GM19351 (cell line): ENCODE data around the gene SLC35E1.
A peak's percentile ranks its signal among the peaks of the same experiment; 100 is the strongest.

ENCODE experiments used
- ATAC-seq: cut with Tn5 transposase; IDR thresholded peaks from one replicate; pipeline ENCODE4 v1.9.1; 2021; ENCODE audit warnings: mild to moderate bottlenecking, moderate library complexity; ENCODE audit not compliant: unreplicated experiment

Gene SLC35E1

DNA sequence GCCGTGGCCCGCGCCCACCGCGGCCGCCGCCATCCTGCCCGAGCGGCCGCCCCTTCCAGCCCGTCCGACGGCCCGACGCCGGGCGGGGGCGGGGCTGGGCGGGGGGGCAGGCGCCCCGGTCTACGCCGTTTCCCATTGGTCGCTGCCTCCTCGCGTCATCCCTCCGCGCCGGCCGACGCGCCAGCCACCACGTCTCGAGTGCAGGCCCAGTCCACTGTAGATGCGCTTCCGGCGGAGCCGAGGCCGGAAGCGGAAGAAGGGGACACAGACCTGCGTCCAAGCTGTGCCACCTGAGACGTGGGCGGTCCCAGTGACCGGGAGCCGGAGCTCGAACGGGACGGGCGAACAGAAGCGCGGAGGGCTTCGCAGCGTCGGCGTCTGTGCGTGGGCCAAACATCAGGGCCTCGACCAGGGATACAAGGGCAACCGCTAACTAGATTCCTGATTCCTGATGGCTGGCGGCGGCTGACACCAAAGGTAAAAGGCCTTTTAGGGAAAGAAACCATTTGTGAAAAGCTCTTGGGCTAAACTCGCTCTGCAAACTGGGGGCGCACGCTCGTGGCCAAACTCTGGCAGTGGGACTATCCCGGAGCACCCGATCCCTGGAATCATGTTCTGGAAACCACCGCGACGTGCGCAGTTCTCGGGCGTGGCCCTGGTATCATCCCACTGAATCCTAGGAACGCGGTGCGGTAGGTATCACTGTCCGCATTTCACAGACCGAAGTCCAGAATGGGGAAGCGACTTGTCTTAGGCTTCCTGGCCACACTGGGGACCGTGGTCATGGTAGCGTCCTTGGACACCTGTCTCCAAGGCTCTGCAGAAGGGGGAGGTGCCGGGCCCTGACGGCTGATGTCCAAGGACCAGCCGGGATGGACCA is at the start of gene SLC35E1:
TSS of gene SLC35E1 (minus strand) at position 84 of the 880 bp plus-strand sequence. CDS start at position 33, 51 bp downstream.
- peak; percentile 91 for ATAC-seq

DNA sequence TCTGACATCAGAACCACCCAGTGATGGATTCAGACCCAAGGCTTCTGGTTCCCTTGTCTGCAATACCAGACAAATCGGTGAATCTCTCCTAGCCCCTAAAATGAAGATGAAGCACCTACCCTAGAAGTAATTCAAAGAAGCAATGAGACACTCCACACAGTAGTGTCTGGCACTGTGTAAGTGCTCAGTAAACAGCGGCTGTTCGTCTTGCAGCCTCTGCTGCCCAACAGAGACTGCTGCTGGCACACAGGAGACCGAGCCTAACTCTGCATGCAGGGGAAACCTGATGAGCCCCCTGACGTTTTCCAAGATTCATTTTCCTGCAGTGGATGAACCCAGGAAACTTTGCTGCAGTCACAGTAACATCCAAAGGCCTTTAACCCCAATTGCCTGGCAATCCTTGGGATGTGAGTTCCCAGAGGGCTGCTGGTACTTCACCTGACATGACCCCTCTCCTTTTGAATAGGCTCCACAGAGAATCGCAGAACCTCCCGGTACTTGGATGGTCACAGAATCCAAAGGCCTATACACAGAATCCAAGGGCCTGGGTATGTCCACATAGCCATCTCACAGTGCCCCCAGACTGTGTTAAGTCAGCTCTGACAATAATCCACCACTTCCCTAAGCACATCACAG is 49.1 kb upstream of the SLC35E1 start:
- no peak for ATAC-seq

DNA sequence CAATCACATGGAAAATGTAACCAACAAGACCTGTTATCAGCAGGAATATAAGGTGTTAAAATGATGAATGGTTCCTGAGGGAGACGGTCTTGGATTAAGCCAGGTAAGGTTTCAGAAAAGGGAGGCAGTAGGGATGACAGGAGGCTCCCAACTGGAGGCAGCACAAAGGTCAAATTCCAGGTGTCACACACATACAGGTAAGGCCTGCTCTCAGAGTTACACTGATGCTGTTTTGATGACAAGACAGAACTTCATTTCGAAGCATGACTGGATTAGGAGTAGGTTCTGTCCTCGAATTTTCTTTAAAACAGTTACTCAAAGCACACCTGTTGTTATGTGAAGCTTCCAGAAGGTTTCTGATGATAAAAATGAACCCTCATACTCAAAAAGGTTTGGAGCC is 48.4 kb upstream of the SLC35E1 start:
- no peak for ATAC-seq

DNA sequence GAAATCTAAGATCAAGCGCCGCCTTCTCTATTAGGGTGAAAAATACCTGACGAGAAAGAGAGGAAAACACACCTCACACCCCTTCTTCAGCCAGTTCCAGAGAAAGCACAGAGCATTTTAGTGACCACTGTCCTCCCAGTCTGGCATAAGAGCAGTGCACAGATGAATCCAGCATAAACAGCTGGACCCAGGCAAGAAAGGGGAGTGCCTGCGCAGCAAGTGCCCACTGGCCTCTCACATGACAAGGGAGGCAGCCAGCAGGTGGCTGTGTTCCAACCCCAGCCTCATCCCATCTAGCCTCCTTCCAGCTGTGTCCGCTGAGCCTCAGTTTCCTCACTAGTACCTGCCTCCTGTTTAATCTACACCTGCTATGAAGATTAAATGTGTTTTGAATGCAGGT is 47.8 kb upstream of the SLC35E1 start:
- ATAC-seq = no peak

DNA sequence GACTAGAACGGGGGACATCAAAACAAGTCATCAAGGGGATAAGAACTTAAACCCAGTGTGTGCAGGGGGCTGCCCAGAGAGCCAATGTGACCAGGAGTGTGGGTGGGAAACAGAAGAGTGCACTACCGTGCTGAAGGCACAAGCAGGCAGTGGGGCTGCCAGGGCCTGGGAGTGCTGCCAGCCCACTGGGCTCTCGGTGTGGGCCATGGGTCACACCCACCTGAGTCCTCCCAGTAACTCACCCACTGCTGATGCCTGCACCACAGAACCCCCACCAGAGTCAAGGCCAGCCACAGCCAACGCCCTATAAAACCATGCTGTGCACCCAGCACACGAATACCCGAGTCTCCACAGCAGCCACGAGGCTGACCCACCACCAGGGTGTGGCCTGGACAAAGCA is 47.2 kb upstream of the SLC35E1 start:
- ATAC-seq = no peak

DNA sequence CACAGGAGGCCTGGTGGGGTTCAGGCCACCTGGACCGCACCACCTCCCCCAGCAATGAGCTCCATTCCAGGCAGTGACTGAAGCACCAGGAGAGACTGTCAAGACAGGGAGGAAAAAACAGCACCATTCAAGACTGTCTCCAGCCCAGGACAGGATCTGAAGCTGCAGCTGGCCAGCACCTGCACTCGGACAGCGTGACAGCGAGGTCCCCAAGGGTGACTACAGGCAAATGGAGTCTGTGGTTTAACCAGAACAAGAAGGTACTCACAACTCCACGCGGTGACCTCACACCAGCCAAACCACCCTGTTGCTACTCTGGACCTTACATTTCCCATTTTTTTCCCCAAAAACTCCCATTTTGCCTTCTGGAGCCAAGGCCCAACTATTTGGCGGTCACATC is 46.0 kb upstream of the SLC35E1 start:
- no peak for ATAC-seq

DNA sequence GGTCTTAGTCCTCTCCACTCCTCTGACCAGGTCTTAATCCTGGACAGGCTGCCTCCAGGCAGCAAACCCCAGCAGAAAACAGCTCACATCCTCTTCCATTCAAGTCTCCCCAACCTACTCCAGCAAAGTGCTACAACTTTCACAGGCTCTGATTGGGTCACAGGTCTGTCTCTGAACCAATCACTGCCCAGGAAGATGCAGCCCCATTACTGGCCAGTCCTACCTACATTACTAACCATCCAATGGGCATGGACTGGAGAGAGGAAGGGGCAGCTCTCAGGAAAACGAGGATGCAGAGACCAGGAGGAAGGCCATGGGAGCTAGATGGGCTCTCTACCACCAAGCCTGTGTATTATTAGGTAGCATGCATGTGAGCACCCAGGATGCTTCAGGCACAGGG is 43.6 kb upstream of the SLC35E1 start:
- no peak for ATAC-seq

DNA sequence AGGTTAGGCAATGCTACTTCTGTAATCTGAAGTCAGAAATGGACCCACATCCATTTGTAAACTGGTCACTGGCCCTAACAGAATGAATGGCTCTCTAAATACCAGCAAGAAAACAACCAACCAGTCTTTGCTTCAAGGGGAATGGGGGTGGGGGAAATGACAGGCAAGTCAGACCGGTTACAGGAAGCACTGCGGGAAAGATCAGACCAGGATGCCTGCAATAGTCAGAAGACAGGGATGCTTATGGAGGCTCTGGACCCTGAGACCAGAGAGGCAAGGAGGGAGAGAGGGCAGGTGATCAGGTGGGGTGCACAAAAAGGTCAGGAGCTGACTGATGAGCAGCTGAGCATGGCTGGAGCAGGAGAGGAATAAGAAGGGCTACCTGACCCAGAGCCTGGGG is 42.7 kb upstream of the SLC35E1 start:
- ATAC-seq = no peak

DNA sequence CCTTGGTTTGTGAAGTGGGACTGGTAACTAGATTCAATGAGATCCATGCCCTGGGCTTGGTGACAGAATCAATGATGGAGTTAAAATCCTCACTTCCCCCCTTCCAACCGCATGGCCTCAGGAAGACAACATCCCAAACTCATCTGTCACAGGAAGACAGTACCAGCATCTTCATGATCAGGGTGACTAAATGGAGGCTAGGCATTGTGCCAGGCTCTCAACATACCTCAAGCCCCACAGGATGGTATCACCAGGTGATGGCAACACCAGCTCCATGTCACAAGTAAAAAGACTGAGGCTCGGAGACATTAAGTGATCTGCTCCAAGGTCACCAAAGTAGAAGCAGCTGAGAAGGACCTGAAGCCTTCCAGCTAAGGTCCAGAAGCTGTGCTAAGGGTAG is 41.6 kb upstream of the SLC35E1 start:
- no peak for ATAC-seq

DNA sequence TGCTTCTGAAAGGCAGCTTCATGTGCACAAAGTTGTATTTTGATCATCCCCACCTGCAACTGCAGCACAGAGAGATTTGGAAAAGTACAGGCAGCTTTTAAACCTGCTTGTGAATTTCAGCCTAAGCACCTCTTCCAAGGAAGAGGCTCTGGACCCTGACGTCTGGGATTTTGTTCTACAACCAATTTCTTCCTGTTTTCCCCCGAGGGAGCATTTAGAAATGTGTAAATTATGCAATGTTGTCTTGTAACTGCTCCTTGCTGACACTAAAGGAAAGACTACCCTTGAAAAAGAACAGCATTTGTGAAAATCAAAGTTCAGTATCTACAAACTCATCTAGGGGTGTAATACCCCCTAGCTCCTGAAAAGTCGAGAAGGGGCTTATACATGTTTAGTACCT is 40.4 kb upstream of the SLC35E1 start:
- ATAC-seq = no peak

DNA sequence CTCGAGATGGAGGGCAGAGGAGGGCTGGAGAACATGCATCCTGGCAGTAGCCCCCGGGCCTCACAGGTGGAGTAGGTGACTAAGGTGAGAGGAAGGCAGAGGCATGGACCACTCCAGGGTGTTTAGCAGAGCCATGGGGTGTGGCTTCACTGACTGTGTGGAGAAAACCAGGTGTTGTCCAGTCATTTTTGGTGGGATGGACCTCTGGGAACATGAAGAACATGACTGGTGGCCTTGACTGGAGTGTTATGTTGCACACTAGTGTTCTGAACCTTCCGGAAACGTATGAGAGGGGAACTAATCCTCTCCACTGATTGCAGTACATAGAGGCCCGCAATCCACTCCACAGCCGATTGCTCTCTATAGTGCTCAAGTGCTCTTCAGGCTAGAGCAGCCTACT is 38.9 kb upstream of the SLC35E1 start:
- ATAC-seq = no peak

DNA sequence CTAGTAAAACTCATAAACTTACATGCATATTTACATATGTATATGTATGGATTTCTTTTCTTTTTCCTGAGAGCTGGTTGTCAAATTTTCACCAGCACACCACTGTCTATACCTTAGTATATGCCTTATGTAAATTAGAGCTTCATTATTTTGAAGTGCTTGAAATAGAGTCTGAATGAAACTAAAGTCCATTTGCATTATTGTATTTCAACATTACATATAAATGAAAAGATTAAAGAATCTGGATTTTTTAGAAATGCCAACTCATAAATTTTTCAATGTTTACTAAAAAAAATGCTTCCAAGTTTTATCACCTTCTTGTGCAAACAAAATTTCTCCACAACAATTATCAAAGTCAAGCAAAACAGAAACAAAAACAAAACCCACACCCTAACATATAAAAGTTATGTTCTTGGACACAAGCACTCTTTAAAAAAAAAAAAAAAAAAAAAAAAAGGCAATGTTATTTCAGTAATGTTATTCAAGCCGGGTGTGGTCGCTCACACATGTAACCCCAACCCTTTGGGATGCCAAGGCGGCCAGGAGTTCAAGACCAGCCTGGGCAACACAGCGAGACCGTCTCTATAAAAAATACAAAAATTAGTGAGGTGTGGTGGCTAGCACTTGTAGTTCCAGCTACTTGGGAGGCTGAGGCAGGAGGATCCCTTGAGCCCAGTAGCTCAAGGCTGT is 37.4 kb upstream of the SLC35E1 start:
- no peak for ATAC-seq

DNA sequence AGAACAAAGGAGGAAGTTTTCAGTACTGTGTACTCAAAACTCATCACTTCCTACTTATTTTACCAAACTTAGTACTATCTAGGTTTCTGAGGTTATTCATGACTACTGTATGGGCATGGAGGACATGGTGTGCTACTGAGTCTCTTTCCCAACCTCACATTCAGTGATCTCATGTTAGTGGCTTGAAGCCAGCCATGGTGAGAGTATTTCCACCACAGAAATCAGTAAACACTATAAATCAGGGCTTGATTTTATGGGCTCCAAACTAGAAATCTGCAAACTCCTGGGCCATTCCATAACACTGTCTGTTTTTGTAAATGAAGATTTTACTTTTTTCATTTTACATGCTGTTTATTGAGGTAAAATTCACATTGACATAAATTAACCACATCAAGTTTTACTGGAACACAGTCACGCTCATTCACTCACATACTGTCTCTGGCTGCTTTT is 36.1 kb upstream of the SLC35E1 start:
- no peak for ATAC-seq

DNA sequence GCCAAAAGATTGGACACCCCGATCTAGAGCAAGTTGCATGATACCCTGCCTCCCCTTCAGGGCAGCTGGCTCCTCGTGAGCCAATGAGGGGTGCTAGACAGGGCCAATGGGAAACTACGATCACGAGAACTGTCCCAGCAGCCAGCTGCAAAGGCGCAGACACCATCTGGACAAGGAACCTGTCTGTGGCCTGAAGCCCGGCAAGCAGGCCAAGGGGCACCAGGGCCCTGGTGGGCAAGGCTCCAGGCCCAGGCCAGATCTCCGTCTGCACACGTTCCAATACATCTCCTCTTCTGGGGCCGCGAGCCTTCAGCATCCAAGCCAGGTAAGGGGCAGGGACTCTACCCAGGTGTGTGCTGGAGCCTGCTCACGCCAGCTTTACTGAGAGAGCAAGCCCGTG is 35.6 kb upstream of the SLC35E1 start:
- ATAC-seq = no peak

DNA sequence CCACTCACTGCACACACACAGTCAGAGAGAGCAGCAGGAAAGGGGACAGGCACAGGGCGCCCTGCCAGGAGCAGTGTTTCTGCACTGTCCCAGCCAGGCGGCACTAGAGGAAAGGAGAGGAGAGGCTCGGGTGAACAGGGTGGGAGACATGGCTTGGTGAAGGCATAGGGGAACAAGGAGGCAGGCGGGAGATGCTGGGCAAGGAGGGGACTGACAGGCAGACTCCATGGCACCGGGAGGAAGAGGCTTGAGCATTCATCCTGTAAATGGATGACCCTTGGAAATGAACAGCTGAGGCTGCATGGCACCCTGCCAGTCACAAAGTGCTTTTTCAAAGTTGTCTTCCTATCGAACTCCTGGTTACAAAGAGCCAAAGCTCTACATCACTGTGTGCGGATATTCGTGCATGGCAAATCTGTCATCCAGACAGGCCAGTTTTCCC is 33.4 kb upstream of the SLC35E1 start:
- no peak for ATAC-seq

DNA sequence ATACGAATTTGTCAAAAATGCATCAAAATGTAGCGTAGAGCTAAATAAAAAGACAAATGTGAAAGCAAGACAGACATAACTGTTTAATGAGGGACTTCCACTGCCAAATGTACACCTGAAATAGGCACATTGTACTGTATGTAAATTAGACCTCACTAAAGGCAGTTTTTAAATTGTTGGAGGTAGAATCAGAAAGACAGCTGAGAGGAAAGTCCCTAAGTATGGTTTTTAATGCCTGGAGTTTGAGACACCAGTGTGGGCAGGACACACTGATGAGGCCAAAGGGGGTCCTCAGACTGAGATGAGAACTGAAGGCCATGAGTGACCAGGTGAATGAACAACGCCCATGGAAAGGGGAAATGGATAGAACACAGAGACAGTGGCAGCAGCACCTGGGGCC is 32.9 kb upstream of the SLC35E1 start:
- ATAC-seq = no peak

DNA sequence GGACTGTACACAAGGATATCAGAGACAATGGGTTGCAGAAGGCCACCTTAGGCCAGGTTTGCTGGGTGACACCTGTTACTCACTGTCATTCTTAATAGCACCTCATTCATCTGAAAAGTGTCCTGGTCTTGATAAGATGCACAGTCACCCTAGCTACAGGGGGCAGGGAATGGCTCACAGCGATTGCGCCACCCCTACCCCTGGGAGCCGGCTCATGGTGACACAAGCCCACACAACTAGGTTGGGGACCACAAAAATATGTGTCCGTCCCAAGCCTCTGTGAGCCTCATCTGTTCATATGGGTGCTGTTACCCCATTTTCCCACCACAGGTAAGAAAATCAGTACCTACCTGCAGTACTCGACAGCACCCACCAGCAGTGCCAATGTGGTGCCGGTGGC is 32.4 kb upstream of the SLC35E1 start:
- ATAC-seq = no peak

DNA sequence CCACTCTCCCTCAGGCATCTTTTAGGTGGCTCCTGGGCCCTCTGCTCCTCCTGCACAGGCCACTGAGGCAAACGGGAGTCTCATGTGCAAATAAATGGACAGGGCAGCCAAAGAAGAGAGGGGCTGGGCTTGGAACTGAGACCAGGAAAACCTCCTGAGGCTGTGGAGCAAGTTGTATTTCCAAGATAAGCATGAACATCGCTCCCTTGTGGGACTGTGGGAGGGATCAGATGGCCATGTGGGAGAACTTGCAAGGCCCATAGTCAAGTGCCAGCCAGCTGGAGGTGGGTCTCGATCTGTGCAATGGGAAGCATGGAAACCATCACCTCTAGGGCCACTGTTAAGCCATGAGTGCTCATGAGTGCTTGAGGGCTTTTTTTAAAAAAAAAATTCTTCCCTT is 30.9 kb upstream of the SLC35E1 start:
- no peak for ATAC-seq

DNA sequence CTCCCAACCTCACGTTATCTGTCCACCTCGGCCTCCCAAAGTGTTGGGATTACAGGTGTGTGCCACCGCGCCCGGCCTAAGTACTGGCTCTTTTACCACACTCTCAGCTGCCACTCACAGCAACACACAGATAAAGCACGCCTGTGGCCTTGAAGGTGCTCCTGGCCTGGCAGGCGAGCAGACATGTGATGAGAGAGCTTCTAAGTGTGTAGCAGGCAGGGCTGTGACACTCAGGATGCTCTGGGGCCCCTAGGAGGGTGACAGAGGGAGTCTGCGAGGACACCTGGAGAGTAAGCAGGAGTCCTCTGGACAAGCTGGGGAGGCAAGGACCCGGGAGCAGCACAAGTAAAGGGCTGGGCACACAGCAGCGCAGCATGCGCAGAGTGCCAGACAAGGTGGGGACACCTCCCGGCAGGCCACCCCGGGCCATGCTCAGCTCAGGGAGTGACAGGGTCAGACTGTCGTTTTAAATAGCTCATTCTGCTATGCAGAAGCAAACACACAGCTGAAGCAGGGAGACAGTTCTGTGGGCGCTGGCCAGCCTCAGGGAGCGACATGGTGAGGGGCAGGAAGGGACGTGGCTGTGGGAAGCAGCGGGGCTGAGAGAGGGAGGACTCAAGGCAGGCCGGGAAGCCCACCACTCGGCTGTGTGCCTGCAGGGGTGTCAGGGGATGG is 29.3 kb upstream of the SLC35E1 start:
- ATAC-seq = no peak

DNA sequence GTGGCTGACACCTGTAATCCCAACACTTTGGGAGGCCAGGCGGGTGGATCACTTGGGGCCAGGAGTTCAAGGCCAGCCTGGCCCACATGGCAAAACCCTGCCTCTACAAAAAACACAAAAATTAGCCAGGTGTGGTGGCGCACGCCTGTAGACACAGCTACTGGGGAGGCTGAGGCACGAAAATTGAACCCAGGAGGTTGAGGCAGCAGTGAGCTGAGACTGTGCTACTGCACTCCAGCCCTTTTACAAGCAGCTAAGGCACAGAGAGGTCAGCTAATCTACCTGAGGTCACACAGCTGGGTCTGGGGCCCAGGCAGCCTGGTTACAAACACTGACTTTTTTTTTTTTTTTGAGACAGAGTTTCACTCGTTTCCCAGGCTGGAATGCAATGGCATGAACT is 28.6 kb upstream of the SLC35E1 start:
- no peak for ATAC-seq

DNA sequence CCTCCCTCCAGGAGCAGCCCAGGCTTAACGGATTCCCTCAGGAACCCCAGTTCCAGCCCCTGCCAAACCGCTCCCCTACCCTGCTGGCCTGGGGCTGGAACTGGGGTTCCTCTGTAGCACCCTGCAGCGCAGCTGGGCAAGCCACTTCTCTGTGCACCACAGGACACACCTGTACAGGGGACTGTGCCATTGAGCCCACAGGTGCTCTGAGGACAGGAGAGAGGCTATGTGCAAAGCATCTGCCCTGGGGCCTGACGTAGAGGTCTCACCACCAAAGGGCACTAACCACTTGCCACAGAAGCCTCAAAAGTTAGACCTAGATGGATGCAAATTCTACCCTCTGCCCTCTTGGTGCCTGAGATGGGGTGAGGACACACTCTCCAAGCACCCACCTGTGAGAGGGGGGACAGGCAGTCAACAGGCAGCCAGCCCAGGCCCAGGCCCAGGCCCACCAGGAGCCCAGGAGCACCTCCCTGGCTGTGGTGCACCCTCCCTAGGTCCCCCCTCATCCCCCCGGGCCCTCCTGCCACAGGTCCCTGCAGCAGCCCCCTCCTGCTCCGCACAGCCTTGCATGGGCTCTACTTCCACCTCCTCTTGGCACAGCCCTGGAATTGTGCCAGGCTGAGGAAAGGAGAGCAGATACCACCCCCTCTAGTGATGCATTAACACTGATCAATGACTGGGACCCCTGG is 27.6 kb upstream of the SLC35E1 start:
- ATAC-seq = no peak
